HuH-7.5 (cell line): ENCODE results near the gene FAM117A.

Experiments
- DNase-seq: peaks from one replicate; pipeline ENCODE4 v3.0.0; 2011; ENCODE audit warnings: low spot score

FAM117A gene

GRCh38 chr17:49707608-49708514, 56.1 kb downstream of the FAM117A start, which contains the start of gene SLC35B1:
Gene SLC35B1 (minus strand): TSS chr17:49707964. CDS start chr17:49707833, 131 bp downstream.
- peak; percentile 96 for DNase-seq

GRCh38 chr17:49707246-49707607, 56.7 kb downstream of the FAM117A start:
- no peak for DNase-seq

- DNase-seq = no peak
These were observed 58.7 kb downstream of the FAM117A start for GRCh38 chr17:49705254-49705653.

GRCh38 chr17:49703557-49704277, 60.2 kb downstream of the FAM117A start:
- peak; percentile 49 for DNase-seq

GRCh38 chr17:49700960-49701359, 63.0 kb downstream of the FAM117A start:
- DNase-seq = no peak

GRCh38 chr17:49699966-49700575, 63.9 kb downstream of the FAM117A start:
- DNase-seq = no peak

- no peak for DNase-seq
These were observed 65.9 kb downstream of the FAM117A start for GRCh38 chr17:49698005-49698404.

- no peak for DNase-seq
These were observed 67.6 kb downstream of the FAM117A start for GRCh38 chr17:49696233-49696761.

GRCh38 chr17:49695698-49696232, 68.2 kb downstream of the FAM117A start:
- DNase-seq = no peak

GRCh38 chr17:49694847-49695697, 68.9 kb downstream of the FAM117A start:
- DNase-seq = peak; percentile 39

- DNase-seq = no peak
These were observed 71.2 kb downstream of the FAM117A start for GRCh38 chr17:49692751-49693150.

GRCh38 chr17:49691677-49692191, 72.2 kb downstream of the FAM117A start:
- no peak for DNase-seq

GRCh38 chr17:49691086-49691676, 72.8 kb downstream of the FAM117A start:
- no peak for DNase-seq

GRCh38 chr17:49690256-49690655, 73.7 kb downstream of the FAM117A start:
- DNase-seq = no peak

- DNase-seq = no peak
These were observed 75.1 kb downstream of the FAM117A start for GRCh38 chr17:49688848-49689247.

- no peak for DNase-seq
These were observed 75.9 kb downstream of the FAM117A start for GRCh38 chr17:49687878-49688491.

- DNase-seq = no peak
These were observed 82.6 kb downstream of the FAM117A start for GRCh38 chr17:49681106-49681979.

GRCh38 chr17:49680314-49680713, 83.6 kb downstream of the FAM117A start:
- no peak for DNase-seq
